ENCODE results near the gene HOXB13.

GRCh38 chr17:48754500-48755261 lies 26.1 kb upstream of the HOXB13 start:
- TF ChIP-seq ELK1 (IDR thresholded peaks at IDR 0.05; ENCODE audit: low read depth, low read length) (no peak), POLR2A (IDR thresholded peaks at IDR 0.05; ENCODE audit: low read length) (no peak), CTCF (IDR thresholded peaks at IDR 0.05) (no peak)

All from A549 (cell line).